Tongue (tissue), 2 donors: ENCODE data around the gene UQCC5. TPM values are rescaled to one million over a fixed set of nuclear protein-coding genes. Genes with fewer than 3 reads are reported as not detected.
A peak's percentile ranks its signal among the peaks of the same experiment; 100 is the strongest.
"Not testable (repeated sequence)": the region's sequence is repeated elsewhere in the genome, so short reads cannot be mapped to it uniquely, and the experiment has no call there.

Experiments used
- DNase-seq: peaks from one replicate; pipeline ENCODE4 v3.0.0-alpha.2; 2015
- total RNA-seq: library from RNA; depleted of rRNA; stranded (reverse); fragments of >200 nt; gene quantifications from one replicate; pipeline ENCODE4 v1.2.3, GENCODE V29; 2014

The UQCC5 gene
- total RNA-seq, 1 donor from 2014 or later, result 1.4 TPM

GRCh38 chr3:52523386-52524257 lies 12.8 kb upstream of the UQCC5 start:
- DNase-seq, result no peak

- DNase-seq, result no peak
Measured at GRCh38 chr3:52524258-52524751, 12.1 kb upstream of the UQCC5 start.

- peak; percentile 71 for DNase-seq
Measured at GRCh38 chr3:52524752-52525679, 11.4 kb upstream of the UQCC5 start.

- no peak for DNase-seq
Measured at GRCh38 chr3:52525680-52526561, 10.5 kb upstream of the UQCC5 start.

- not testable (repeated sequence) for DNase-seq
Measured at GRCh38 chr3:52526671-52527038, 9.8 kb upstream of the UQCC5 start.

DNA sequence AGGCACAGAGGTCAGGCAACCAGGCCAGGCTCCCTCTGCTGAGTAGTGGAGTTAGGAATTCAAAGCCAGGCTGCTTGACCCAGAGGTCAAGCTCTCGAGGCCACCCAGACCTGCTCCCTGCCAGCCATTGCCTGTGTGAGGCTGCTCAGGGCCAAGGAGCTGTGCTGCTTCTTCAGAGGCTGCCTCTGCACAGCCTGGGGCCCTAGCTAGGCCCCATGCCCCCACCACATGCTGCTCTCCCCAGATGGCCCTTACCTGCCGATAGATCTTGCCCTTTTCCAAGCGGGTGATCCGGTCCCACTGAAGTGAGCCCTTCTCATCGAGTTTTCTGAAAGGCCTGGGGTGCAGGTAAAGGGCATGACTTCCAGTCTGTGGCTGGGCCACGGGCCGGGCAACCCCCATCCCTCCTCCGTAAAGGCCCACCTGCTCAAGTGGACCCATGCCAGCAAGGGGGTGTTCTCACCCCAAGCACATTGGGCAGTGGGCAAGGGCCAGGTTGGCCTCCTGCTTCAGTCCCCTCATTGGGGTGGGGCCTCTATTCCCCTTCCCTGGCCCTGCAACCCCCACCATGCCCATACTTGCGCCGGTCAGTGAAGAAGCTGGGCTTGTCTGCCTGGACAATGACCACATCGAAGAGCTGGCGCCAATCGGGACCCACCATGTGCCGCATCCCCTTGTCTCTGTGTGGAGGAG lies 9.2 kb upstream of the UQCC5 start:
- no peak for DNase-seq

DNA sequence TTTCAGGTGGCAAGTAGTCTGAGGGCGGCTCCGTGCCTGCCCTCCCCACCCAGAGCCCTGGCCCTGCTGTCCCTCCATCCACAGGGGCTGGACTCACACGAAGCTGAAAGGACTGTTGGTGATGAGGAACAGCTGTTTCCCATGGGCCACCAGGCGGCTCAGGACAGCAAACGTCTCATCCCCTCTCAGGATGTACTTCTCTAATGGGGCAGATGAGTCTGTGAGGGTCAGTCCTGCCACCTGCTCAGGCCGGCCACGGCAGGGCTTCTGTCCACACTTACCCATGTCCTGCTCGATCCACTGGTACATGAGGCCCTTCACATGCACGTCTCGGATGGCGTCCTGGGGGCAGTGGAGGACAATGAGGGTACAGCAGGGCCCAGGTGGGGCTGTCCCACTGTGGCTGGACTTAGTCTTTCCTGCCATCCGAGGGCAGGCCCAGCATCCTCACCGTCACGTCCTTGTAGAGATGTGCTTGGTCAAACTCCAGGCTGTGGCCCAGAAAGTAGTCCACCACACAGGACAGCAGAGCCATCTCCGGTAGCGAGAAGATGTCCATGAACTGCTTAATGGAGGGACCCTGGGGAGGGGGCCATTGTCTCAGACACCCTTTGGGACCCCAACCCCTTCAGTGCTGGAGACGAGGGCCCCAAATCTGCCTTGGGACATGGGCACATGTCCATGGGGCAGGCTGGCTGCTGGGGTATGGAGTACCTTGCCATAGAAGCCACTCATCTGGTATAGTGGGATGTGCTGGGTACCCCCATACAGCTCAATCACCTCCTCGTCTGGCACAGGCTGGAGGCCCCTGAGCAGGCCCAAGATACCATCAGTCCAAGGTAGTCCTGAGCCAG lies 8.4 kb upstream of the UQCC5 start:
- no peak for DNase-seq

DNA sequence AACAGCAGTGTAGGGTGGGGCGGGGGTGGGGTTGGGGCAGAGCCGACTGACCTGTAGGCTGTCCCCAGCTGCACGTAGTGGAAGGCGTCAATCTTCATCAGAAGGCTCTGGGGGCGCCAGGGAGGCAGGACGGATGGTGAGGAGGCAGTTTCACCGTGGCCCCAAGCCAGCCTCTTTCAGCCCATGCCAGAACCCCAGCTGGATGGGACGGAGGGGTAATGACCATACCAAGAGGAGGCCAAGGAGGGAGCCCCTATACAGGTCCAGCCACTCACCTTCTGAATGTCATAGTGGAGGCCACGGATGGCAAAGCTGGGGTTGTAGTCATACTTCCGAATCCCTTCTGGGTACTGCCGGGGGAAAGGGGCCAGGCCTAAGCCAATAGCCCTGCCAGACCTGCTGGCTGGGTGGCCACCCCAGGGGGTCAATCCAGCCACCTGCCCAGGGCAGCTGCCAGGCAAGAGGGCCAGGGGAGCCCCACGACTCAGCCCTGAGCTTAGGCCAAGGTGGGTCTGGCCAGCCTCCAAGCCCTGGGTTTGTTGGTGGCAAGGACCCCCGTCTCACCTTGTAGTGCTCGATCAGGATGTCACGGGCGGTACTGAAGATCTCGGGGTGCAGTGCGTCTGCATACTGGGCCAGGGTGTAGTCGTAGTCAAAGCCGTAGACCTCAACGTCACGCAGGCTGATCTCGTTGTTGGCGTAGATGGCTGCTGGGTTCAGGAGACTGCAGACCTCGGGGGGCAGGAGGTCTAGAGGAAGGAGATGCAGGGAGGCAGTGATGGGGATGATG lies 7.6 kb upstream of the UQCC5 start:
- DNase-seq, result no peak

- DNase-seq, result no peak
Measured at GRCh38 chr3:52529376-52530333, 6.8 kb upstream of the UQCC5 start.

- no peak for DNase-seq
Measured at GRCh38 chr3:52530918-52531826, 5.2 kb upstream of the UQCC5 start.

DNA sequence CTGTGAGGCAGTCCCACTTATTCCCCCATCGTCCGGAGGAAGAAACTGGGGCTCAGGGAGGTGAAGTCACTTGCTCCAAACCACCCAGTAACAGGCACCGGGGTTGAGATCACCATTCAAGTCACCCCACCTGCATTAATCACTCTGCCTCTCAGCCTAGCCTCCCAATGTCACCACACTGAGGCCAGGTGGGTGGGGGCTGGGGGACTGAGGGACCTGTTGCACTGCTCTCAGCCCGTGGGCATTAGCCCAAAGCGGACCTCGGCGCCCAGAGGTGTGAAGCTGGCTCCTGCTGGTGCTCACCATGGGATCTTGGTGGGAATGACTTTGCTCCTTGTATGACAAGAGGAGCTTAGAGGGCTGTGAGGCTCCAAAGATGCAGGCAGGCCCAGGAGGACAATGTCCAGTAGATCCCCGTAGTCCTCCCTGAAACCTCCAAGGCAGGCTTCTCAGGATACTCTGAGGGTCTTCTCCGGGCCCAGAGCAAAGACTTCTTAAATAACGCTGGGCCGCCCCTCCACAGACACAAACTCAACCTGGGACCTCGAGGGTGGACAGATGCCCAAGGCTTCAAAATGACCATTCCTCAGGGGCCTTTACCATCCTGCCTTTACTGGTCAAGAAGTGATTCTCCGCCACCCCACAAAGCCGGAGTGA lies 4.4 kb upstream of the UQCC5 start:
- DNase-seq, result no peak

- DNase-seq, result no peak
Measured at GRCh38 chr3:52532517-52532837, 3.9 kb upstream of the UQCC5 start.

DNA sequence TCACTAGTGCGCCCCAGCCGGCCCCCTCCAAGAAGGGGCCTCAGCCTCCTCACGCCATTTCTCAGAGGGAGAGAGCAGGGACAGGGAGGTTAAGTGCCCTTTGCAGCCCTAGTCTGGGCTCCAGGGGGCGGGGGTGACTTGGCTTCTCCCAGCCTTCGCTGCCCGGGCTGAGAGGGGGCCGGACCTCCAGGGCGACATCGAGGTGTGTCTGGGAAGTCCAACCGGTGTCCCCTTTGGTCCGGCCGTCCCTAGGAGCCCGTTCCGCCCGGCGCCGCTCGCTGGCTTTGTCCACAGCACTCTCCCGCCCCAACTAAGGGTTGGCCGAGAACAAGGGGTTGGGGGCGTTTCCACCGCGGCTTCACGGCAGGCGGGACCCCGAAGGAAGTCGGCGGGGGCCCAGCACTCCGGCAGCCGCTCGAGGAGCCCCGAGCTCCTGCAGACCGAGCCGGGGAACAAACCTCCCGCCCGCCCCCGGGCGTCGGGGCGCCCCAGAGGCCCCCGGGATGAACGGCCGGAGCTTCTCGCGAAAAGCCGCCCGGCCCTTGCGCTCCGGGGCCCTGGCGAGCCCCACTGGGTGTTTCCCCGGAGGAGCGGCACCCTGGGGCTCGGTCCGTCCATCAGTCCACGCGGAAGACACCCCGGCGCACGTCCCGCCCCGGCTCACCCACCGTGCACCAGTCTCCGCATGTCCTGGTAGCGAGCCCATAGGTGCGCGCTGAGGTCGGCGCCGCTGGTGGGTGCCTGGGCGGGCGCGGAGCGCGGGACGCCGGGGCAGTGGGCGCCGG lies 3.4 kb upstream of the UQCC5 start:
- DNase-seq, result peak; percentile 43

- DNase-seq, result peak; percentile 92
Measured at GRCh38 chr3:52533623-52534280, 2.7 kb upstream of the UQCC5 start, which contains the start of gene NT5DC2. NT5DC2 (minus strand) TSS chr3:52533857; CDS start chr3:52533737, 120 bp downstream.
